HG02642 (cell line): ENCODE data around the gene EFHC1.

Experiments
- ATAC-seq: cut with Tn5 transposase; IDR thresholded peaks from one replicate; pipeline ENCODE4 v1.9.1; 2021; ENCODE audit warnings: mild to moderate bottlenecking; ENCODE audit not compliant: unreplicated experiment, poor library complexity

EFHC1 gene

GRCh38 chr6:52395969-52396368 lies 24.2 kb upstream of the EFHC1 start:
- no peak for ATAC-seq

- ATAC-seq, result no peak
These were observed 20.4 kb upstream of the EFHC1 start for GRCh38 chr6:52399511-52400312.

GRCh38 chr6:52400313-52401041 lies 19.7 kb upstream of the EFHC1 start:
- ATAC-seq, result no peak

- no peak for ATAC-seq
These were observed 17.1 kb upstream of the EFHC1 start for GRCh38 chr6:52403086-52403485.

- no peak for ATAC-seq
These were observed 16.5 kb upstream of the EFHC1 start for GRCh38 chr6:52403627-52404026.

- no peak for ATAC-seq
These were observed 14.9 kb upstream of the EFHC1 start for GRCh38 chr6:52405243-52405642.

- no peak for ATAC-seq
These were observed 12.7 kb upstream of the EFHC1 start for GRCh38 chr6:52407467-52407866.

GRCh38 chr6:52409499-52409898 lies 10.6 kb upstream of the EFHC1 start:
- no peak for ATAC-seq

- ATAC-seq, result no peak
These were observed 9.2 kb upstream of the EFHC1 start for GRCh38 chr6:52410979-52411378.

GRCh38 chr6:52411911-52412310 lies 8.2 kb upstream of the EFHC1 start:
- no peak for ATAC-seq

- no peak for ATAC-seq
These were observed 4.8 kb upstream of the EFHC1 start for GRCh38 chr6:52415333-52415732.

- no peak for ATAC-seq
These were observed 4.1 kb upstream of the EFHC1 start for GRCh38 chr6:52415917-52416628.

- ATAC-seq, result no peak
These were observed 3.5 kb upstream of the EFHC1 start for GRCh38 chr6:52416629-52417151.

- ATAC-seq, result no peak
These were observed 2.4 kb upstream of the EFHC1 start for GRCh38 chr6:52417675-52418111.

- ATAC-seq, result no peak
These were observed 1.5 kb upstream of the EFHC1 start for GRCh38 chr6:52418606-52419005.

GRCh38 chr6:52420668-52421358 lies 671 bp downstream of the EFHC1 start:
- no peak for ATAC-seq

GRCh38 chr6:52422156-52422555 lies 2.0 kb downstream of the EFHC1 start:
- ATAC-seq, result no peak

GRCh38 chr6:52423448-52423847 lies 3.3 kb downstream of the EFHC1 start:
- ATAC-seq, result no peak

GRCh38 chr6:52423971-52424381 lies 3.8 kb downstream of the EFHC1 start:
- no peak for ATAC-seq

- no peak for ATAC-seq
These were observed 4.4 kb downstream of the EFHC1 start for GRCh38 chr6:52424513-52424912.
